PFSK-1 (cell line): ENCODE data around the gene NOL6.

Source experiments
- SIN3A ChIP-seq: IDR thresholded peaks from 2 replicates; pipeline ENCODE4 v1.6.1; 2012; ENCODE audit warnings: mild to moderate bottlenecking, low read length, moderate library complexity, borderline replicate concordance; ENCODE audit not compliant: insufficient read depth
- TAF1 ChIP-seq: IDR thresholded peaks from 2 replicates; pipeline ENCODE4 v1.6.1; 2012; ENCODE audit warnings: low read length, control low read depth, borderline replicate concordance; ENCODE audit not compliant: insufficient read depth

DNA sequence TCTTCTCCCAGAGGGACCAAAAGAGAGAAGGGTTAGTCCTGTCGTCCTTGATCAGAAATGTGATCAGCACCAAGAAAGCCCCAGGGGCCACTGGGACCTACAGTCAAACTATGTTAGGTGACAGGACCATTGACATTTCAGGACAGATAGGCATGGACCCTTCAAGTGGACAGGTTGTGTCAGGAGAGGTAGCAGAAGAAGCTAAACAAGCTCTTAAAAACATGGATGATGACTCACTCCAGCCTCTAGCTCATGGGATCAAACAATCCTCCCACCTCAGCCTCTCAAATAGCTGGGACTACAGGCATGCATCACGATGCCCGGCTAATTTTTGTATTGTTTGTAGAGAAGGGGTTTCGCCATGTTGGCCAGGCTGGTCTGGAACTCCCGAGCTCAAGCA lies 24.0 kb downstream of the NOL6 start:
- TF ChIP-seq TAF1 (no peak), SIN3A (no peak)
